Measurements from ENCODE around the gene VGLL3. TPM values are rescaled to one million over a fixed set of nuclear protein-coding genes. Genes with fewer than 3 reads are reported as not detected.

The VGLL3 gene
- total RNA-seq, 8 experiments from 2014 or later, result 0.32 to 207 (median 14.4) TPM

Other genes starting within 250 kb of the VGLL3 start
- gene CHMP2B, start 236.2 kb upstream of the VGLL3 start, total RNA-seq, result 10 to 100 TPM; 17.3 to 45.4 (median 32.5) TPM

Data from motor neuron (in vitro differentiated cells).